DOHH2 (cell line): ENCODE data around the gene EXTL1.

Experiments used
- CTCF ChIP-seq: fragments of 200-600 bp; sonication (generic); IDR thresholded peaks from one replicate; pipeline ENCODE4 v1.5.1; 2014; ENCODE audit warnings: antibody characterized with exemption, mild to moderate bottlenecking, low read depth, low read length; ENCODE audit not compliant: poor library complexity, severe bottlenecking
- EZH2phosphoT487 ChIP-seq: fragments of 200-600 bp; sonication (generic); IDR thresholded peaks from 2 replicates; pipeline ENCODE4 v1.6.1; 2017; ENCODE audit warnings: borderline replicate concordance, mild to moderate bottlenecking, antibody characterized with exemption, low read length, moderate library complexity, mixed read lengths

- no peak for TF ChIP-seq CTCF
- TF ChIP-seq EZH2phosphoT487, result no peak
Measured at GRCh38 chr1:26064553-26064952, 43.0 kb downstream of the EXTL1 start.
